ENCODE measurements around the gene ENOX1. TPM values are rescaled to one million over a fixed set of nuclear protein-coding genes. Genes with fewer than 3 reads are reported as not detected.

Gene ENOX1
- polyA plus RNA-seq, 1 donor = 8.2 TPM

GRCh38 chr13:43487461-43487860 lies 299.3 kb downstream of the ENOX1 start:
- DNase-seq (ENCODE audit: low read depth) = no peak

- no peak for DNase-seq (ENCODE audit: low read depth)
Measured at GRCh38 chr13:43484432-43485225, 302.1 kb downstream of the ENOX1 start.

- no peak for DNase-seq (ENCODE audit: low read depth)
Measured at GRCh38 chr13:43483930-43484329, 302.8 kb downstream of the ENOX1 start.

GRCh38 chr13:43482641-43483040 lies 304.1 kb downstream of the ENOX1 start:
- DNase-seq (ENCODE audit: low read depth) = no peak

- no peak for DNase-seq (ENCODE audit: low read depth)
Measured at GRCh38 chr13:43482026-43482425, 304.7 kb downstream of the ENOX1 start.

- DNase-seq (ENCODE audit: low read depth) = no peak
Measured at GRCh38 chr13:43478902-43479301, 307.9 kb downstream of the ENOX1 start.

GRCh38 chr13:43478211-43478610 lies 308.6 kb downstream of the ENOX1 start:
- no peak for DNase-seq (ENCODE audit: low read depth)

- peak; percentile 48 for DNase-seq (ENCODE audit: low read depth)
Measured at GRCh38 chr13:43475140-43475539, 311.6 kb downstream of the ENOX1 start.

- no peak for DNase-seq (ENCODE audit: low read depth)
Measured at GRCh38 chr13:43473437-43473836, 313.3 kb downstream of the ENOX1 start.

GRCh38 chr13:43472980-43473379 lies 313.8 kb downstream of the ENOX1 start:
- no peak for DNase-seq (ENCODE audit: low read depth)

- no peak for DNase-seq (ENCODE audit: low read depth)
Measured at GRCh38 chr13:43472339-43472738, 314.4 kb downstream of the ENOX1 start.

- DNase-seq (ENCODE audit: low read depth) = no peak
Measured at GRCh38 chr13:43470610-43471009, 316.2 kb downstream of the ENOX1 start.

- DNase-seq (ENCODE audit: low read depth) = no peak
Measured at GRCh38 chr13:43469791-43470190, 317.0 kb downstream of the ENOX1 start.

GRCh38 chr13:43464578-43465264 lies 322.1 kb downstream of the ENOX1 start:
- DNase-seq (ENCODE audit: low read depth) = no peak

- no peak for DNase-seq (ENCODE audit: low read depth)
Measured at GRCh38 chr13:43448605-43449336, 338.0 kb downstream of the ENOX1 start.

GRCh38 chr13:43446126-43446525 lies 340.6 kb downstream of the ENOX1 start:
- no peak for DNase-seq (ENCODE audit: low read depth)

- DNase-seq (ENCODE audit: low read depth) = no peak
Measured at GRCh38 chr13:43445668-43446067, 341.1 kb downstream of the ENOX1 start.

- DNase-seq (ENCODE audit: low read depth) = no peak
Measured at GRCh38 chr13:43444081-43444480, 342.7 kb downstream of the ENOX1 start.

- DNase-seq (ENCODE audit: low read depth) = no peak
Measured at GRCh38 chr13:43441899-43442499, 344.8 kb downstream of the ENOX1 start.

GRCh38 chr13:43441464-43441863 lies 345.3 kb downstream of the ENOX1 start:
- no peak for DNase-seq (ENCODE audit: low read depth)

- DNase-seq (ENCODE audit: low read depth) = no peak
Measured at GRCh38 chr13:43434191-43434590, 352.6 kb downstream of the ENOX1 start.

GRCh38 chr13:43433691-43434141 lies 353.1 kb downstream of the ENOX1 start:
- DNase-seq (ENCODE audit: low read depth) = no peak

Measured in forelimb muscle (tissue), 1 donor.